GM12878 (cell line): ENCODE measurements around the gene OR2T34. TPM values are rescaled to one million over a fixed set of nuclear protein-coding genes. Genes with fewer than 3 reads are reported as not detected.

Source experiments
- ATAC-seq: fragments of 200-7000 bp; cut with Tn5 transposase; 3 replicates; pipeline ENCODE4 v1.9.1; 2020; ENCODE audit warnings: mild to moderate bottlenecking, moderate library complexity
- BruUV-seq: library from RNA; stranded (reverse); fragments of 400-500 nt; replicated peaks from 2 replicates; lab custom pipeline; 2021; lab: Mats Ljungman, UMichigan
- CTCF ChIA-PET: fragments of 300-600 bp; sonication (Branson Sonifier 250); formaldehyde crosslinking; extraction: SDS; loops from one replicate; lab custom pipeline; 2021; ENCODE audit warnings: inconsistent platforms; lab: Yijun Ruan, JAX
- POLR2A ChIA-PET: fragments of 350-600 bp; formaldehyde crosslinking; extraction: SDS; loops from one replicate; lab custom pipeline; 2021; ENCODE audit warnings: inconsistent platforms; lab: Charles Lee
- RAD21 ChIA-PET: fragments of 300-600 bp; sonication (Branson Sonifier 250); formaldehyde crosslinking; loops from one replicate; lab custom pipeline; 2023; ENCODE audit warnings: antibody characterized with exemption; ENCODE audit not compliant: unreplicated experiment; lab: Charles Lee
- SMC1A ChIA-PET: fragments of 300-600 bp; sonication (Branson Sonifier 250); formaldehyde crosslinking; loops from one replicate; lab custom pipeline; 2023; ENCODE audit not compliant: unreplicated experiment, uncharacterized antibody; lab: Charles Lee
- DNase-seq: peaks from one replicate; pipeline ENCODE4 v3.0.0-alpha.2; 2011; ENCODE audit warnings: low read depth, low spot score
- FAIRE-seq: peaks from 3 replicates; lab custom pipeline; 2011; peaks lifted over from hg19 to GRCh38; lab: Jason Lieb, UNC
- H2AFZ ChIP-seq: 2 replicates; pipeline ENCODE4 v1.6.0; 2011; ENCODE audit warnings: low read depth, low read length, control low read depth; ENCODE audit not compliant: control insufficient read depth
- H3K27ac ChIP-seq: 2 replicates; pipeline ENCODE4 v1.5.1; 2011; ENCODE audit warnings: control low read depth; ENCODE audit not compliant: control insufficient read depth, insufficient read depth
- H3K27me3 ChIP-seq, 2 experiments: replicated peaks in 1 of 2; 2 replicates each; pipeline versions ENCODE4 v1.6.0 to v1.6.1; 2011; ENCODE audit warnings: low read length in 1 of 2; ENCODE audit not compliant: control insufficient read depth in 2 of 2, insufficient read depth in 2 of 2
- H3K36me3 ChIP-seq, 2 experiments: 2 replicates each; pipeline ENCODE4 v1.5.1; 2011; ENCODE audit warnings: low read length in 1 of 2; ENCODE audit not compliant: control insufficient read depth in 2 of 2, insufficient read depth in 2 of 2
- H3K4me1 ChIP-seq: 2 replicates; pipeline ENCODE4 v1.6.1; 2011; ENCODE audit warnings: mild to moderate bottlenecking, low read length, moderate library complexity, mixed read lengths; ENCODE audit not compliant: control insufficient read depth, insufficient read depth
- H3K4me2 ChIP-seq: 2 replicates; pipeline ENCODE4 v1.6.0; 2011; ENCODE audit warnings: control low read depth; ENCODE audit not compliant: control insufficient read depth, insufficient read depth
- H3K4me3 ChIP-seq: fragments of 200-600 bp; sonication (generic); 2 replicates; pipeline ENCODE4 v1.5.1; 2016
- H3K79me2 ChIP-seq: 2 replicates; pipeline ENCODE4 v1.6.0; 2011; ENCODE audit warnings: low read length; ENCODE audit not compliant: control insufficient read depth, insufficient read depth
- H3K9ac ChIP-seq: 2 replicates; pipeline ENCODE4 v1.8.0; 2011; ENCODE audit warnings: low read length, control low read depth, mixed read lengths; ENCODE audit not compliant: control insufficient read depth, insufficient read depth
- H3K9me3 ChIP-seq: replicated peaks from 3 replicates; pipeline ENCODE4 v1.5.1; 2011; ENCODE audit warnings: mild to moderate bottlenecking, low read length; ENCODE audit not compliant: control insufficient read depth, insufficient read depth
- H4K20me1 ChIP-seq: 2 replicates; pipeline ENCODE4 v1.6.0; 2011; ENCODE audit not compliant: control insufficient read depth, insufficient read depth
- ASH2L ChIP-seq: fragments of 300-600, 200-600 bp; sonication (generic); IDR thresholded peaks from 2 replicates; pipeline ENCODE4 v1.6.1; 2017; ENCODE audit warnings: low read depth, mild to moderate bottlenecking, borderline replicate concordance
- ETV6 ChIP-seq, 2 experiments: fragments of 450-650 bp in 1 of 2; IDR thresholded peaks in 1 of 2; conservative IDR thresholded peaks in 1 of 2; 2 replicates each; pipeline ENCODE4 v1.6.1; 2014; ENCODE audit warnings: antibody characterized with exemption in 1 of 2, borderline replicate concordance in 1 of 2, low read depth in 1 of 2, mild to moderate bottlenecking in 1 of 2, moderate library complexity in 1 of 2
- EZH2 ChIP-seq: IDR thresholded peaks from 2 replicates; pipeline ENCODE4 v1.6.1; 2012; ENCODE audit warnings: low read depth, mild to moderate bottlenecking, control low read depth, inconsistent platforms, low read length, borderline replicate concordance; ENCODE audit not compliant: control insufficient read depth
- HDAC2 ChIP-seq: fragments of 200-600 bp; sonication (generic); IDR thresholded peaks from 2 replicates; pipeline ENCODE4 v1.6.1; 2017
- KAT2A ChIP-seq: conservative IDR thresholded peaks from 2 replicates; pipeline ENCODE4 v1.6.1; 2011; ENCODE audit warnings: low read depth, low read length; ENCODE audit not compliant: control insufficient read depth
- KLF5 ChIP-seq: fragments of 450-650 bp; IDR thresholded peaks from 2 replicates; pipeline ENCODE4 v1.6.1; 2014; ENCODE audit warnings: mild to moderate bottlenecking; ENCODE audit not compliant: partially characterized antibody
- NBN ChIP-seq: fragments of 450-650 bp; IDR thresholded peaks from 2 replicates; pipeline ENCODE4 v1.6.1; 2016
- NFYB ChIP-seq: IDR thresholded peaks from 2 replicates; pipeline ENCODE4 v1.6.1; 2011; ENCODE audit warnings: low read depth, mild to moderate bottlenecking, low read length, improper control_type of control experiment, moderate library complexity; ENCODE audit not compliant: insufficient read depth
- PAX8 ChIP-seq: fragments of 450-650 bp; IDR thresholded peaks from 2 replicates; pipeline ENCODE4 v1.6.1; 2017; ENCODE audit warnings: mild to moderate bottlenecking, moderate library complexity
- POLR2A ChIP-seq: IDR thresholded peaks from 2 replicates; pipeline ENCODE4 v1.6.1; 2011; ENCODE audit warnings: low read depth, mild to moderate bottlenecking, low read length
- PRDM15 ChIP-seq: fragments of 450-650 bp; formaldehyde crosslinking; IDR thresholded peaks from 2 replicates; pipeline ENCODE4 v1.4.0; 2020; ENCODE audit warnings: mild to moderate bottlenecking, moderate library complexity
- STAT1 ChIP-seq: fragments of 450-650 bp; conservative IDR thresholded peaks from 2 replicates; pipeline ENCODE4 v1.6.1; 2014; ENCODE audit warnings: antibody characterized with exemption, mild to moderate bottlenecking
- WRNIP1 ChIP-seq: IDR thresholded peaks from 2 replicates; pipeline ENCODE4 v1.6.1; 2011; ENCODE audit warnings: low read depth, low read length, improper control_type of control experiment, borderline replicate concordance
- ZNF622 ChIP-seq: fragments of 450-650 bp; IDR thresholded peaks from 2 replicates; pipeline ENCODE4 v1.6.1; 2017; ENCODE audit warnings: mild to moderate bottlenecking, inconsistent platforms
- WGBS: methylation state at CpG from one replicate; pipeline ENCODE4 v1.1.6; 2016; ENCODE audit warnings: low lambda C conversion rate; ENCODE audit not compliant: insufficient replicate concordance, insufficient coverage; ENCODE audit errors: missing lambda C conversion rate; 5-methylcytosine and 5-hydroxymethylcytosine counted together
- in situ Hi-C: fragments of 300-500 bp; cut with MboI; formaldehyde crosslinking; loops from 9 replicates; pipeline ENCODE4 v1.14.3; 2018; ENCODE audit warnings: mixed read lengths
- intact Hi-C: fragments of 100-400 bp; cut with micrococcal nuclease; formaldehyde crosslinking; loops from one replicate; pipeline ENCODE4 v1.14.2; 2022; ENCODE audit not compliant: unreplicated experiment
- polyA plus RNA-seq, 11 experiments: library from polyadenylated mRNA; depleted of rRNA in 4 of 11; unstranded in 6 of 11; stranded (reverse) in 5 of 11; fragments of >200 nt; fragmentation: Nextera tagmentation in 4 of 11; fragmentation: Illumina TruSeq in 1 of 11; extraction: Ambion mirVana in 4 of 11; extraction: Trizol in 1 of 11; gene quantifications; 1 replicate in 1 of 11; 2 replicates in 10 of 11; pipeline versions ENCODE4 v1.2.1 to v1.2.3, GENCODE V29; 2011 to 2016; ENCODE audit warnings: inconsistent platforms in 2 of 11, missing spikeins in 2 of 11, low read depth in 1 of 11
- total RNA-seq, 4 experiments: library from RNA; depleted of rRNA in 3 of 4; stranded (reverse); fragments of >200 nt in 3 of 4; fragmentation: Illumina TruSeq in 1 of 4; extraction: Trizol in 1 of 4; gene quantifications; 2 replicates each; pipeline versions ENCODE4 v1.2.1 to v1.2.3, GENCODE V29; 2013 to 2021
- TF ChIP-seq, protein P1 (sequence below): fragments of 450-650 bp; IDR thresholded peaks from 2 replicates; pipeline ENCODE4 v1.6.1; 2017; ENCODE audit warnings: antibody characterized with exemption, mild to moderate bottlenecking, moderate library complexity
- TF ChIP-seq, protein P2 (sequence below): IDR thresholded peaks from 2 replicates; pipeline ENCODE4 v1.6.1; 2012; ENCODE audit warnings: low read depth, low read length, improper control_type of control experiment

The OR2T34 gene
- total and polyA plus RNA-seq, 10 of the 15 experiments (the other 5 are each of a cell fraction or from before 2014, with no cell fraction given) = 0.16 to 2.7 (median 0.48) TPM; not detected in 2

DNA sequence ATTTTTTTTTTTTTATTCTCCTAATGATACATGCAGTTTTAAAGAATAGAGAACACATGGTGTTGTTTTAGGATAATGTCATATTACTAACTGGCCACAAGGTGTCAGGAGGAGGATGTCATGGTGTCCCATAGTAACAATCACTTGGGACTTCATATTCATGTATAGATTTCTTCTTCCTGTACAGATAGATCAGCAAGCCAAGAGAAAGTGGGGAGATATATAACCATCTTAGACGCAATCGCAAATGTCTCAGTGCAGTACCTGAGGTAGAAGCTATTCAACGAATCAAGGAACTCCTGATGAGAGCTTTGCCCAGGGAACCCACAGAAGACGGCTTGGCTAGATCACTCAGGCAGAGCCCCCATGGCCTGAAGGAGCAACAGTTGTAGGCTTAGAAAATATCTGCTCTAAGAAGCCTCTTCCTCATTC lies 48.0 kb upstream of the OR2T34 start (continued):
- TF ChIP-seq, protein P1, sequence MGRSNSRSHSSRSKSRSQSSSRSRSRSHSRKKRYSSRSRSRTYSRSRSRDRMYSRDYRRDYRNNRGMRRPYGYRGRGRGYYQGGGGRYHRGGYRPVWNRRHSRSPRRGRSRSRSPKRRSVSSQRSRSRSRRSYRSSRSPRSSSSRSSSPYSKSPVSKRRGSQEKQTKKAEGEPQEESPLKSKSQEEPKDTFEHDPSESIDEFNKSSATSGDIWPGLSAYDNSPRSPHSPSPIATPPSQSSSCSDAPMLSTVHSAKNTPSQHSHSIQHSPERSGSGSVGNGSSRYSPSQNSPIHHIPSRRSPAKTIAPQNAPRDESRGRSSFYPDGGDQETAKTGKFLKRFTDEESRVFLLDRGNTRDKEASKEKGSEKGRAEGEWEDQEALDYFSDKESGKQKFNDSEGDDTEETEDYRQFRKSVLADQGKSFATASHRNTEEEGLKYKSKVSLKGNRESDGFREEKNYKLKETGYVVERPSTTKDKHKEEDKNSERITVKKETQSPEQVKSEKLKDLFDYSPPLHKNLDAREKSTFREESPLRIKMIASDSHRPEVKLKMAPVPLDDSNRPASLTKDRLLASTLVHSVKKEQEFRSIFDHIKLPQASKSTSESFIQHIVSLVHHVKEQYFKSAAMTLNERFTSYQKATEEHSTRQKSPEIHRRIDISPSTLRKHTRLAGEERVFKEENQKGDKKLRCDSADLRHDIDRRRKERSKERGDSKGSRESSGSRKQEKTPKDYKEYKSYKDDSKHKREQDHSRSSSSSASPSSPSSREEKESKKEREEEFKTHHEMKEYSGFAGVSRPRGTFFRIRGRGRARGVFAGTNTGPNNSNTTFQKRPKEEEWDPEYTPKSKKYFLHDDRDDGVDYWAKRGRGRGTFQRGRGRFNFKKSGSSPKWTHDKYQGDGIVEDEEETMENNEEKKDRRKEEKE = no peak
- TF ChIP-seq ZNF622 (no peak), HDAC2 (no peak), NBN (no peak), EZH2 (no peak), KLF5 (no peak)

- intact Hi-C loops (no loop called here), in situ Hi-C loops (no loop called here)
- RAD21 ChIA-PET = no interaction called here
- POLR2A ChIA-PET = no interaction called here
- CTCF ChIA-PET = no interaction called here
- Histone ChIP-seq H3K9ac (no peak overlapping the region), H3K4me3 (no peak overlapping the region), H3K27ac (no peak overlapping the region), H3K4me1 (no peaks in the 10 kb centered on the region), H3K27me3 (no peaks in the 10 kb centered on the region), H2AFZ (no peak overlapping the region), H3K9me3 (no peaks in the 10 kb centered on the region), H3K79me2 (no peaks in the 10 kb centered on the region), H3K36me3 (no peaks in the 10 kb centered on the region), H3K4me2 (no peak overlapping the region), H4K20me1 (no peaks in the 10 kb centered on the region)
- no peak for ATAC-seq
- BruUV-seq = no TSS peak
- no CpG with 5 or more reads among the region's 7 CpGs for WGBS
- no peak for FAIRE-seq
- DNase-seq = no peak
- SMC1A ChIA-PET = no interaction called here
- no peak for TF ChIP-seq WRNIP1
- TF ChIP-seq PRDM15 (CRISPR knock-in tag) = no peak
- TF ChIP-seq NFYB = no peak
- TF ChIP-seq, protein P2, sequence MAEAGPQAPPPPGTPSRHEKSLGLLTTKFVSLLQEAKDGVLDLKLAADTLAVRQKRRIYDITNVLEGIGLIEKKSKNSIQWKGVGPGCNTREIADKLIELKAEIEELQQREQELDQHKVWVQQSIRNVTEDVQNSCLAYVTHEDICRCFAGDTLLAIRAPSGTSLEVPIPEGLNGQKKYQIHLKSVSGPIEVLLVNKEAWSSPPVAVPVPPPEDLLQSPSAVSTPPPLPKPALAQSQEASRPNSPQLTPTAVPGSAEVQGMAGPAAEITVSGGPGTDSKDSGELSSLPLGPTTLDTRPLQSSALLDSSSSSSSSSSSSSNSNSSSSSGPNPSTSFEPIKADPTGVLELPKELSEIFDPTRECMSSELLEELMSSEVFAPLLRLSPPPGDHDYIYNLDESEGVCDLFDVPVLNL = no peak
- no peak for TF ChIP-seq PAX8
- TF ChIP-seq STAT1 = no peak
- no peak for TF ChIP-seq ETV6 (conservative IDR thresholded peaks at IDR 0.05 in 1 of 2, IDR thresholded peaks at IDR 0.05 in 1 of 2; ENCODE audit: borderline replicate concordance in 1 of 2, low read depth in 1 of 2)
- TF ChIP-seq KAT2A = no peak
- TF ChIP-seq POLR2A = no peak
- TF ChIP-seq ASH2L = no peak
Observed at GRCh38 chr1:248621770-248622169, 47.2 kb upstream of the OR2T34 start.
